ENCODE results near the gene ERBB4.

DNA sequence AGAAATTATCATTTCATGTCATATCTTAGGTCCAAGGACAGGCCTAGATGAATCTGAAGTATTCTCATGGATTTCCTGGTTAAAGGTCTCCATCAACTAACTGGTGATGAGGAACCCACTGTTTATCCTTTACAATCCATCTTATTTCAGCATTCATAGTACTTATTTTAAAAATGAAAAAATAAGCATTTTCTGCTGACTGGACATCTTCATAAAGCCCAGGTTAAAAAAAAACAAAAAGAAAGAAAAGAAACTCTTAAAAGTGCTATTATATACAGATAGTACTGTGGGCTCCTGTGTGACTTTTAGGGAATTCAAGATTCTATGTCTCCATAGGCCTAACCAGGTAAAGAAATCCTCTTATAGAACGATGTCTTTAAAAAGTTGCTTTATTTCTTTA lies 7.1 kb downstream of the ERBB4 start:
- TF ChIP-seq MXI1 (IDR thresholded peaks at IDR 0.05; ENCODE audit: low read depth, low read length), result no peak
- TF ChIP-seq, protein P1, sequence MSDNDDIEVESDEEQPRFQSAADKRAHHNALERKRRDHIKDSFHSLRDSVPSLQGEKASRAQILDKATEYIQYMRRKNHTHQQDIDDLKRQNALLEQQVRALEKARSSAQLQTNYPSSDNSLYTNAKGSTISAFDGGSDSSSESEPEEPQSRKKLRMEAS (IDR thresholded peaks at IDR 0.05; ENCODE audit: low read depth), result no peak
- TF ChIP-seq, protein P2, sequence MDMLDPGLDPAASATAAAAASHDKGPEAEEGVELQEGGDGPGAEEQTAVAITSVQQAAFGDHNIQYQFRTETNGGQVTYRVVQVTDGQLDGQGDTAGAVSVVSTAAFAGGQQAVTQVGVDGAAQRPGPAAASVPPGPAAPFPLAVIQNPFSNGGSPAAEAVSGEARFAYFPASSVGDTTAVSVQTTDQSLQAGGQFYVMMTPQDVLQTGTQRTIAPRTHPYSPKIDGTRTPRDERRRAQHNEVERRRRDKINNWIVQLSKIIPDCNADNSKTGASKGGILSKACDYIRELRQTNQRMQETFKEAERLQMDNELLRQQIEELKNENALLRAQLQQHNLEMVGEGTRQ (IDR thresholded peaks at IDR 0.05; ENCODE audit: borderline replicate concordance, low read depth, low read length), result no peak
- TF ChIP-seq FOSL2 (IDR thresholded peaks at IDR 0.05; ENCODE audit: borderline replicate concordance, low read depth), result no peak
- no peak for TF ChIP-seq SIN3A (IDR thresholded peaks at IDR 0.05; ENCODE audit: borderline replicate concordance, low read depth, low read length)
- TF ChIP-seq POLR2AphosphoS5 (IDR thresholded peaks at IDR 0.05; ENCODE audit: low read depth, low read length), result no peak
- TF ChIP-seq, protein P3, sequence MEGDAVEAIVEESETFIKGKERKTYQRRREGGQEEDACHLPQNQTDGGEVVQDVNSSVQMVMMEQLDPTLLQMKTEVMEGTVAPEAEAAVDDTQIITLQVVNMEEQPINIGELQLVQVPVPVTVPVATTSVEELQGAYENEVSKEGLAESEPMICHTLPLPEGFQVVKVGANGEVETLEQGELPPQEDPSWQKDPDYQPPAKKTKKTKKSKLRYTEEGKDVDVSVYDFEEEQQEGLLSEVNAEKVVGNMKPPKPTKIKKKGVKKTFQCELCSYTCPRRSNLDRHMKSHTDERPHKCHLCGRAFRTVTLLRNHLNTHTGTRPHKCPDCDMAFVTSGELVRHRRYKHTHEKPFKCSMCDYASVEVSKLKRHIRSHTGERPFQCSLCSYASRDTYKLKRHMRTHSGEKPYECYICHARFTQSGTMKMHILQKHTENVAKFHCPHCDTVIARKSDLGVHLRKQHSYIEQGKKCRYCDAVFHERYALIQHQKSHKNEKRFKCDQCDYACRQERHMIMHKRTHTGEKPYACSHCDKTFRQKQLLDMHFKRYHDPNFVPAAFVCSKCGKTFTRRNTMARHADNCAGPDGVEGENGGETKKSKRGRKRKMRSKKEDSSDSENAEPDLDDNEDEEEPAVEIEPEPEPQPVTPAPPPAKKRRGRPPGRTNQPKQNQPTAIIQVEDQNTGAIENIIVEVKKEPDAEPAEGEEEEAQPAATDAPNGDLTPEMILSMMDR (IDR thresholded peaks at IDR 0.05), result no peak

All from SK-N-SH (cell line).